Thyroid gland (tissue), 4 donors: ENCODE measurements around the gene MYO5A. TPM values are rescaled to one million over a fixed set of nuclear protein-coding genes. Genes with fewer than 3 reads are reported as not detected.
A peak's percentile ranks its signal among the peaks of the same experiment; 100 is the strongest.

Experiments
- DNase-seq, 2 donors: peaks; one replicate each; pipeline ENCODE4 v3.0.0-alpha.2; 2019
- H3K27ac ChIP-seq, 3 donors: fragments of 200-600 bp; sonication (generic); 1 replicate in 2 of 3; 2 replicates in 1 of 3; pipeline ENCODE4 v1.5.1; 2016 to 2019; ENCODE audit warnings: mild to moderate bottlenecking in 1 of 3, moderate library complexity in 1 of 3
- H3K27me3 ChIP-seq: fragments of 200-600 bp; sonication (generic); one replicate; pipeline ENCODE4 v1.5.1; 2019
- H3K36me3 ChIP-seq, 2 donors: fragments of 200-600 bp; sonication (generic); one replicate each; pipeline ENCODE4 v1.5.1; 2016 to 2019
- H3K4me1 ChIP-seq, 2 donors: fragments of 200-600 bp; sonication (generic); one replicate each; pipeline ENCODE4 v1.5.1; 2017 to 2019
- H3K4me3 ChIP-seq, 3 donors: fragments of 200-600 bp; sonication (generic); replicated peaks in 1 of 3; 1 replicate in 2 of 3; 2 replicates in 1 of 3; pipeline ENCODE4 v1.5.1; 2016; ENCODE audit warnings: mild to moderate bottlenecking in 1 of 3
- H3K9me3 ChIP-seq: fragments of 200-600 bp; sonication (generic); one replicate; pipeline ENCODE4 v1.5.1; 2017
- CTCF ChIP-seq, 6 experiments: fragments of 200-600 bp in 3 of 6; fragments of 450-650 bp in 3 of 6; sonication (generic) in 3 of 6; IDR thresholded peaks; one replicate each; pipeline ENCODE4 v1.5.1; 2016 to 2019; ENCODE audit warnings: antibody characterized with exemption in 6 of 6, mild to moderate bottlenecking in 2 of 6, inconsistent platforms in 1 of 6, moderate library complexity in 1 of 6
- POLR2A ChIP-seq, 2 donors: fragments of 450-650 bp; IDR thresholded peaks; one replicate each; pipeline ENCODE4 v1.6.1; 2017; ENCODE audit warnings: antibody characterized with exemption in 2 of 2, mild to moderate bottlenecking in 2 of 2, moderate library complexity in 1 of 2
- WGBS, 2 donors: methylation state at CpG; one replicate each; pipeline ENCODE4 v1.1.5; 2017; 5-methylcytosine and 5-hydroxymethylcytosine counted together
- intact Hi-C: fragments of 100-400 bp; cut with DNase I; formaldehyde crosslinking; loops from one replicate; pipeline ENCODE4 v1.15.1; 2023
- total RNA-seq, 4 donors: library from RNA; depleted of rRNA; stranded (reverse); fragments of >200 nt; gene quantifications; one replicate each; pipeline ENCODE4 v1.2.3, GENCODE V29; 2016

MYO5A gene
- total RNA-seq, 4 donors from 2014 or later = 23.3 to 44.1 (median 34.7) TPM

- 100% methylated on average over 1 of the region's 1 CpG for WGBS, 2 donors
- H3K4me1 ChIP-seq = no peaks in the 10 kb centered on the region
- intact Hi-C loops = no loop called here
- H3K9me3 ChIP-seq = no peaks in the 10 kb centered on the region
- TF ChIP-seq POLR2A (IDR thresholded peaks at IDR 0.05) (no peak), CTCF (IDR thresholded peaks at IDR 0.05) (no peak)
- H3K27ac ChIP-seq = no peak overlapping the region
- DNase-seq = no peak
- peaks cover 4% of the 10 kb centered on the region in 2 donors for H3K36me3 ChIP-seq
- no peak overlapping the region for H3K4me3 ChIP-seq
- H3K27me3 ChIP-seq = no peaks in the 10 kb centered on the region
Observed at GRCh38 chr15:52344592-52344991, 184.1 kb downstream of the MYO5A start.

GRCh38 chr15:52343831-52344230 lies 184.8 kb downstream of the MYO5A start:
- Histone ChIP-seq H3K4me3 (no peak overlapping the region), H3K27me3 (no peaks in the 10 kb centered on the region), H3K27ac (no peak overlapping the region), H3K4me1 (no peaks in the 10 kb centered on the region), H3K9me3 (no peaks in the 10 kb centered on the region), H3K36me3 (peaks cover 4% of the 10 kb centered on the region in 2 donors)
- 88 to 91% methylated on average over 3 of the region's 3 CpGs for WGBS, 2 donors
- TF ChIP-seq CTCF (IDR thresholded peaks at IDR 0.05) (no peak), POLR2A (IDR thresholded peaks at IDR 0.05) (no peak)
- intact Hi-C loops = no loop called here
- no peak for DNase-seq

- Histone ChIP-seq H3K4me3 (no peak overlapping the region), H3K9me3 (no peaks in the 10 kb centered on the region), H3K36me3 (peaks cover 2 to 4% of the 10 kb centered on the region in 2 donors), H3K27me3 (no peaks in the 10 kb centered on the region), H3K4me1 (peaks cover 0 to 5% of the 10 kb centered on the region in 2 donors), H3K27ac (no peak overlapping the region)
- 92 to 95% methylated on average over 14 to 16 of the region's 16 CpGs for WGBS, 2 donors
- intact Hi-C loops = no loop called here
- no peak for DNase-seq
- no peak for TF ChIP-seq POLR2A (IDR thresholded peaks at IDR 0.05)
- no peak for TF ChIP-seq CTCF (IDR thresholded peaks at IDR 0.05)
Observed at GRCh38 chr15:52340093-52340492, 188.6 kb downstream of the MYO5A start.

GRCh38 chr15:52338891-52339290 lies 189.8 kb downstream of the MYO5A start:
- H3K27me3 ChIP-seq = no peaks in the 10 kb centered on the region
- H3K4me1 ChIP-seq = peaks cover 0 to 5% of the 10 kb centered on the region in 2 donors
- no peaks in the 10 kb centered on the region for H3K9me3 ChIP-seq
- H3K36me3 ChIP-seq = peaks cover 0 to 4% of the 10 kb centered on the region in 2 donors
- H3K4me3 ChIP-seq = no peak overlapping the region
- TF ChIP-seq POLR2A (IDR thresholded peaks at IDR 0.05) = no peak
- TF ChIP-seq CTCF (IDR thresholded peaks at IDR 0.05) = no peak
- DNase-seq = no peak
- H3K27ac ChIP-seq = no peak overlapping the region
- 96 to 98% methylated on average over 1 of the region's 1 CpG for WGBS, 2 donors
- intact Hi-C loops = no loop called here

GRCh38 chr15:52338058-52338457 lies 190.6 kb downstream of the MYO5A start:
- H3K27ac ChIP-seq = peak overlapping the region in 2 of 3 donors; percentile 46 to 67
- no peak for TF ChIP-seq POLR2A (IDR thresholded peaks at IDR 0.05)
- no peak for TF ChIP-seq CTCF (IDR thresholded peaks at IDR 0.05)

More at GRCh38 chr15:52338058-52338457, 190.6 kb downstream of the MYO5A start:
- Histone ChIP-seq H3K9me3 (no peaks in the 10 kb centered on the region), H3K36me3 (peaks cover 0 to 4% of the 10 kb centered on the region in 2 donors), H3K4me1 (peaks cover 0 to 5% of the 10 kb centered on the region in 2 donors), H3K4me3 (no peak overlapping the region), H3K27me3 (no peaks in the 10 kb centered on the region)
- intact Hi-C loops = no loop called here
- 97 to 98% methylated on average over 3 of the region's 3 CpGs for WGBS, 2 donors
- no peak for DNase-seq
